GM18526 (cell line): ENCODE measurements around the gene CDC73.

Experiments used
- POLR2A ChIP-seq: IDR thresholded peaks from 3 replicates; pipeline ENCODE4 v1.6.1; 2011; ENCODE audit not compliant: insufficient read length; ENCODE audit errors: extremely low read depth

Gene CDC73

GRCh38 chr1:193110246-193110645, 11.6 kb upstream of the CDC73 start:
- TF ChIP-seq POLR2A, result no peak

DNA sequence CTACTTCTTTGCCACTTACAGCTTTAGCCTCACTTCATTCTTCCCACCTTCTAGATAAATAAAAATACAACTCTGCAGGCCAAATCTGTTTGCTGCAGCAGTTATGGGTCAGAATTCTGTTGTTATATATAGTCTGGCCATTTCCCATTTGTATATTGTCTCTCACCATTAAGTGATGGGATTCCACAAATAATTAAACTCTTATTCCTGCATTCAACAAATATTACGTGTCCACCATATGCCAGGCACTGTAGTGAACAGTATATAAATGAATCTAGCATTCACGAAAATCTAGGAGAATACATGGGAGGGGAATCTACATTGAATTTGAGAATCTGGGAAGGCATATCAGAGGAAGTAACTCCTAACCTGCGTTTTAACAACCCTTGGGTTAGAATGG, 11.0 kb upstream of the CDC73 start:
- TF ChIP-seq POLR2A, result no peak

DNA sequence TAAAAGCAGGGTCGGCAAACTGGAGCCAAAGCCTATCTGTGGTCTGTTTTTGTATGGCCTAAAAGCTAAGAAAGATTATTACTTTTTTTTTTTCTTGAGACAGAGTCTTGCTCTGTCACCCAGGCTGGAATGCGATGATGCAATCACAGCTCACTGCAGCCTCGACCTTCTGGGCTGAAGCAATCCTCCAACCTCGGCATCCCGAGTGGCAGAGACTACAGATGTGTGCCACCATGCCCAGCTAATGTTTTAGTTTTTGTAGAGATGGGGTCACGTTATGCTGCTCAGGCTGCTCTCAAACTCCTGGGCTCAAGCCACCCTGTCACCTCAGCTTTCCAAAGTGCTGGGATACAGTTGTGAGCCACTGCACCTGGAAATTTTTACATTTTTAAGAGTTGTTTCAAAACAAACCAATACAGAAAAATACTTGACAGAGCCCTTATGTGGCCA, 10.2 kb upstream of the CDC73 start:
- no peak for TF ChIP-seq POLR2A

DNA sequence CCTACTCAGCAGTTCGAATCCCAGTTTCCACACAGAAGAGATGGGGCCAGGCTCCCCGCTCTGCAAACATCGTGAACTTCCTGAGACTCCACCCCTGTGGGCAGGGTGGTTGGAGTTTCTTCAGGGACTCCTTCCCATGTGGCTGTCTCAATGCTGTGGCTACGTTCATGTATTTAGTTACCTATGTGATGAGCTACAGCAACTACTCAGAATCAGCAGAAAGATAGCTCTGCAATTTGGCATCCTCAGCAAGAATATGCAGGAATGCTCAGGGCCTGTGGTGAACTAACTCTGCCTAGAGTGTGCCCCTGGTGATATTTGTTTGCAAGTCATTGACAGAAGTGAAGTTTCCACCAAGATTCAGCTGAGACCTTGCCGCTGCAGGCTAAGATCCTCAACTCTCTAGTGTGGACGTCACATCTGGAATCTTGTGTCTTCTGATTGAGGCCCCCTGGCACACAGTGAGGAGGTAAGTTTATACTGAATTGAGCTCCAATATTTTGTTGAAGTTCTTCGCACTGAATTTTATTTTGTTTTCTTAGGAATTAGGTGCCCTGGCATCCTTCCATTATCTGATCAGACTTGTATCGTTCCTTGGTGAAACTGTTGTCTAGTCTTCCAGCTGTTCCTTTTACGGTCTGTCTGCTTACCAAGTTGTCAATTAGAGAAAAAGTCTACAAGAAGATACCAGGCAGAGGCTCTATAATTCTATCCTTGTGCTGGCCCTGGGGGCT, 8.4 kb upstream of the CDC73 start:
- no peak for TF ChIP-seq POLR2A

DNA sequence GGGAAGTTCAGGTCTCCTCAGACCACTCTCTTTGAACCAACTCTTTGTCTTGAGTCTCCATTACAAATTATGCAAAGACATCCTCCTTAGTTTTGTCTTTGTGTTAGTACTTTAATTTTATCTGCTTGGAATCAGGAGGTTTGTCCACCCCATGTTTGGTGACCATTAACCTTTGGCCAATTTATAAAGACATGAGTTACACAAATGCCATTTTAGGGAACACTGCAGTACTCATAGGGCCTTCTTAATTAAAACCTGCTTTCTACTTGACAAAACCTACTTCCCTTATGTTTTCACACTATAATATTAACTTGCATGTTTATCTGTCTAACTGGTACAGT, 7.9 kb upstream of the CDC73 start:
- no peak for TF ChIP-seq POLR2A

DNA sequence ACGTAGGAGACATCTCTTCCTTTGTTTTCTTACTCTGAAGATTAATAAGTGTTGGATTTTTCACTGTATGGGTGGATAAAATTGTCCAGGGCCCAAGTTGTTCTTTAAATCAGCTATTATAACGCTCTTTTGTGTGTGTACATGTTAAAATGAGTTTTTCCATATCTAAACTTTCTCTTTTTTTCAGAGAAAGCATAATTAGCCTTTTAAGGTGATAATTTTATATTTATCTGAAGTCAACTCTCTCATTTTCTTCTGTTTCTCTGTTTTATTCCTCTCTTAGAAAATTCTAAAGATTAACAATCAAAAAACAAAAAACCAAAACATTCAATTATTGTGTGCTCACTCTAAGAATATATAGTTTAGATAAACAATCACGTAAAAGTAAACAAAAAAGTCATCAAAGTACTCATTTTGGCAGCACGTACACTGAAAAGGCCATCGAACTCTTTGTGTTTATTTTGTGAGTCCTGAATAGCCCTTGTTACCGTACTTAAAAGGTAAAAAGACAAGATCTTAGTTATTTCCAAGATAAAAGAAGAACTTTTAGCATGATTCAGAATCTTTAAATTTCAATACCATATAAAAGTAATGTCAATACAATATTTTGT, 7.2 kb upstream of the CDC73 start:
- no peak for TF ChIP-seq POLR2A

DNA sequence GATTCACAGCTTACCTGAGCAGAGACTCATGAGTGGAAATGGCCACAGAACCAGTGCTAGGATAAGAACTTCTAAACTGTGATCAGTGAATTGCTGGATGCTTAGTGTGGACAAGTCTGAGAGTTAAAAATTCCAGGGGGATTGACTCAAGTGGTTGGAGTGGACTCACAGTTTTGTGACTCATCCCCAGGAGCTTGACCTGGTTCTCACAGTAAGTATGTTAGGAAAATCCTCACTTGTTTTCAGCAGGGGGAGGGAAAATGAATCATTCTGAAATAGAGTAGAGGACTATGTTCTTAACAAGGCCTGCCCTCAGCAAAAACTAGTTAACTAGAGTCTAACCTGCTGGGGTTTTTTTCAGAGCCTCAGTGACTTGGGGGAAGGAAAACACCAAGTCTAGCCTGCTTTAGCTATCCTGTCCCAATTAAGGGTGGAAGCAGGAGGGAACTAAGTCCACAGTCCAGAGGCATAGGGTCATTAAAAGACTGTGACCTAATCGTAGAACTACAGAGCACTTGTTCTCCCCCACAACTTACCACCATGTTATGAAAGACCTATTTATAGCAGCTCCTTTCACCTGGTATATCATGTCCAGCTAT, 6.1 kb upstream of the CDC73 start:
- TF ChIP-seq POLR2A, result no peak

DNA sequence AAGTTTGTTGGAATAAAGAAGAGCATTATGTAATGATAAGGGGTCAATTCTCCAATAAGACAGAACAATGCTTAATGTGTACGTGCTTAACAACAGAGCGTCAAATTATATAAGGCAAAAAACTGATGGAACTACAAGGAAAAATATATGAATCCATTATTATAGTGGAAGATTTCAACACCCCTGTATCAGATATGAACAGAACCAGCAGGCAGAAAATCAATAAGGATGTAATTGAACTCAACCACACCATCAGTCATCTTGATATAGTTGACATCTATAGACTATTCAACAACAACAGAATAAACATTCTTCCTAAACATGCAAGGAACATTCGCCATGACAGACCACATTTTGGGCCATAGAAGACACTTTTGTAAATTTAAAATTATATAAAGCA, 3.6 kb upstream of the CDC73 start:
- TF ChIP-seq POLR2A, result no peak

DNA sequence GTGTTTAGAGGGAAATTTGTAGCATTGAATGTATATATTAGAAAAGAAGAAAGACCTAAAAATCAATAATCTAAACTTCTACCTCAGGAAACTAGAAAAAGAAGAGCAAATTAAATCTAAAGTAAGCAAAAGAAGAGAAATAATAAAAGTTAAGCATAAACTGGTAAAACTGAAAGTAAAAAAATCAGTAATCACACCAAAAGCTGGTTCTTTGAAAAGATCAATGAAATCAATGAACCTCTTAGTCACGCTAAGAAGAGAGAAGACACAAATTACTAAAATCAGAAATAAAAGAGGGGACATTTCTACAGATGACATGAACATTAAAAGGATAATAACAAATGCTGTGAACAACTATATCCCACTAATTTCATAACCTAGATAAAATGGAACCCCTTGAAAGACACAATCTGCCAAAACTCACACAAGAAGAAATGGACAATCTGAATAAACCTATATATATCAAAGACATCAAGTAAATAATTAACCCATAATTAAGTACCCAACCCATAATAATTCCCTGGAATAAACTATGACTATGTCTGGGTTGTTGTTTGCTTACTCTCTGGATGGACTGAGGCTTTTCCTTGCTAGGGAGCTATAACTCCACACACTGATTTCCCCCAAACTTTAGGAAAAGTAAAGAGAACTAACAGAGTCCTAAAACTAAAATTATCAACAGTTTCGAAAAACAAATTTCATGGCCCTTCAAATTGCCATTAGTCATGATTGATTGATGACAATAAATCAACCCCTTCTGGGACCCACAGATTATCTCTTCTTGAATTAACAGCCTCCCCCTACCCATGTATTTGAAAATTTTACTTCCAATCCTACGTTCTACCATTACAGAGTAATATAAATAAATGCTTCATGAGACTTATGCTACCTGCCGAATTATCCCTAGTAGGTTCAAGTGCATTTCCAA, 2.8 kb upstream of the CDC73 start:
- TF ChIP-seq POLR2A, result no peak

DNA sequence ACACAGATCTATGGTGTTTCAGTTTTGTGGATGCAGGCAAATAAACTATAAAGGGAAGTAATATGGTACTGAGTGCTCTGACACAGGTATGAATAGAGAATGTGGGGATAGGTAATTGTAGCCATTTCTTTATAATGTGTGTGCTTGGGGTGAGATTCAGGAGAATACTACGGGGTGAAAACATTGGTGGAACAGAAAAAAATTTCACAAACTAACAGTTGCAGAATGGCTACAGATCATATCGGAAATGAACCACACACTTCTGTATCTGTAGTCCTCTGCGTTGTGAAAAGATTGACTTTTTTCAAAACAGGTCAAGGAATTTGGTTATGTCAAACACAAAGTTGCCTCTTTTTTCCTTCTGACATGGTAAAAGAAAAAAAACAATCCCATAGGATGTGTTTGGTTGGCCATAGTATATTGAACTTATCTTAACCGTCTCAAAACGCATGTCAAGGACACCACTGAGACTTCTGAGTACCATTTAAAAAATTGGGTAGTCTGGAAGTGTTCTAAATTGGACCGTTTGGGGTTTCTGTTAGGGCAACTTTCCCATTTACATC, 1.1 kb upstream of the CDC73 start:
- TF ChIP-seq POLR2A, result no peak

DNA sequence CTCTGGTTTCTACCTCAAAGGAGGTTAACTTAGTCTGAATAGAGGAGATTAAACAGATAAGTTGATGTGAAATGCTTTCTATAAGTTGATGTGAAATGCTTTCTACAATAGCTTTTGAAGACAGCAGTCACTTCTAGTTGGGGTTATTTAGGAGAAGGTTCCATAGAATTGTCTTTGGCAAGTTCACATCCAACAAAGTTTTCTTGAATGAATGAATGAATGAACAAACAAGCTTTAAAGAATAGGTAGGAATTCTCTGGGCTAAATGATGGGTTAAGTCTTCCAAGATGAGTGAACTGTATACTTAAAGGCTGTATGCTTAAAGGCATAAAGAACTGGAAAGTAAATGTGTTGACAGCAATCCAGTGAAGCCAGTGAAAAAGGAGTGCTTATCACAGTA, 1.9 kb downstream of the CDC73 start:
- TF ChIP-seq POLR2A, result no peak

DNA sequence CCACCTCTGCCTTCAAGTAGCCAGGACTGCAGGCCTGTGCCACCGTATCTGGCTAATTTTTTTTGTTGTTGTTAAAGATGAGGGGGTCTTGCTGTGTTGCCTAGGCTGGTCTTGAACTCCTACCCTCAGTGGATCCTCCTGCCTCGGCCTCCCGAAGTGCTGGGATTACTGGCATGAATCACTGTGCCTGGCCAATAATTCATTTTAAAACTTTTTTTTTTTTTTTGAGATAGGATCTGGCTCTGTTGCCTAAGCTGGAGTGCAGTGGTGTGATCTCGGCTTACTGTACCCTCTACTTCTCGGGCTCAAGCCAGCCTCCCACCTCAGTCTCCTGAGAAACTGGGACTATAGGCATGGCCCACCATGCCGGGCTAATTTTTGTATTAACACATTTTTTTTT, 3.5 kb downstream of the CDC73 start:
- no peak for TF ChIP-seq POLR2A

DNA sequence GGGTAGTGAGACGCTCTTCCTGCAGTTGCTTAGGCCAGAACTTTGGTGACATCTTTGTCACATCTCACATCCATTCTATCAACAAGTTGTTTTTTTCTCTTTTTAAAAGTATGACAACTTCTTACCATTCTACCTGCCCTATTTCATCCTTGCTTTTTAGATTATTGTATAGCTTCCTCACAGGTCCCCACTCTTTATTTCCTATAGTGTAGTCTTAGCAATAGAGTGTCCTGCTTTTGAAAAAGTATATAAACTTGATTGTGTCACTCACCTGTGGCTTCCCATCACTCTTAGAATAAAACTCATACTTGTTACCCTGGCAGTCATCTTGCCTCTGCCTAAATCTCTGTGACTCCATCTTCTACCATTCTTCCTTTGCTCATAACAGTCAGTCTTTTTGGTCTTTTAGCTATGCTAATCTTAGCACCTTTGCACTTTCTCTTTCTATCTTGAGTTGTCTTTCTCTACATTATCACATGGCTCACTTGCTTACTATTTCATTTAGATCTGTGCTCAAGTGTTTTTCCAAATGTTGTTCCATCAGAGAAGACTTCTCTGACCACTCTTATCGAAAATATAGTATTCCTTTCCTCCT, 9.5 kb downstream of the CDC73 start:
- no peak for TF ChIP-seq POLR2A

DNA sequence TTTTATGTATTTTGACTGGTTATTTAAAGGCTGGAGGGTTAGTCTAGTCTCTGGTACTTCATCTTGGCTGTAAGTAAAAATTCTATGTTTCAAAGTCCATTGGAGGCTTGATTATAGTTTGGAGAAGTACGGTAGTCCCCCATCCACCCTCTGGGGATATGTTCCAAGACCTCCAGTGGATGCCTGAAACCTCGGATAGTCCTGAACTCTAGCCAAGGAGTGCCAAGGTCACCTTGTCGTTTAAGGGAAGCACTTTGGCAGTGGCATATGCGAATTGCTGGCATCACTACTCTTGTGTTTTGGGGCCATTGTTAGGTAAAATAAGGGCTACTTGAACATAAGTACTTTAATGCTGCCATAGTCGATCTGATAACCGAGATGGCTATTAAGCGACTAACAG, 18.4 kb downstream of the CDC73 start:
- no peak for TF ChIP-seq POLR2A

- no peak for TF ChIP-seq POLR2A
These were observed 20.0 kb downstream of the CDC73 start for GRCh38 chr1:193141804-193142203.
